A549 (cell line): ENCODE data around the gene AFF3.

Experiments used
- CBX8 ChIP-seq: fragments of 200-600 bp; sonication (generic); IDR thresholded peaks from 2 replicates; pipeline ENCODE4 v1.6.1; 2016
- CHD2 ChIP-seq: fragments of 150-350 bp; IDR thresholded peaks from 2 replicates; pipeline ENCODE4 v1.6.1; 2014; ENCODE audit warnings: low read length; ENCODE audit not compliant: partially characterized antibody
- ESRRA ChIP-seq: fragments of 150-350 bp; IDR thresholded peaks from 2 replicates; pipeline ENCODE4 v1.6.1; 2014; ENCODE audit warnings: mild to moderate bottlenecking, low read length, borderline replicate concordance
- HDAC2 ChIP-seq: fragments of 200-600 bp; sonication (generic); IDR thresholded peaks from 2 replicates; pipeline ENCODE4 v1.6.1; 2016
- JUNB ChIP-seq: fragments of >200 bp; sonication (Bioruptor Twin); formaldehyde crosslinking; IDR thresholded peaks from 2 replicates; pipeline ENCODE4 v1.6.1; 2016
- MAFK ChIP-seq: fragments of 450-650 bp; IDR thresholded peaks from 2 replicates; pipeline ENCODE4 v1.6.1; 2014; ENCODE audit not compliant: partially characterized antibody
- PHF8 ChIP-seq: fragments of 200-600 bp; sonication (generic); IDR thresholded peaks from 2 replicates; pipeline ENCODE4 v1.6.1; 2016; ENCODE audit warnings: low read depth, mild to moderate bottlenecking, antibody characterized with exemption, moderate library complexity, borderline replicate concordance
- POLR2A ChIP-seq: IDR thresholded peaks from 2 replicates; pipeline ENCODE4 v1.6.1; 2012; ENCODE audit warnings: mild to moderate bottlenecking, low read length
- RAD21 ChIP-seq, 2 experiments: fragments of >200 bp in 1 of 2; sonication (Bioruptor Twin) in 1 of 2; formaldehyde crosslinking in 1 of 2; IDR thresholded peaks in 1 of 2; conservative IDR thresholded peaks in 1 of 2; 2 replicates in 1 of 2; 3 replicates in 1 of 2; pipeline ENCODE4 v1.6.1; 2012 to 2018; ENCODE audit warnings: inconsistent platforms in 1 of 2
- RARB ChIP-seq: fragments of 250-450 bp; sonication (Bioruptor Pico); IDR thresholded peaks from 2 replicates; pipeline ENCODE4 v1.8.0; 2021; ENCODE audit warnings: mild to moderate bottlenecking, moderate library complexity
- TF ChIP-seq, protein P1 (sequence below): fragments of >200 bp; sonication (Bioruptor Twin); formaldehyde crosslinking; IDR thresholded peaks from 3 replicates; pipeline ENCODE4 v1.5.1; 2016
- TF ChIP-seq, protein P2 (sequence below): fragments of 200-600 bp; sonication (generic); IDR thresholded peaks from 2 replicates; pipeline ENCODE4 v1.6.1; 2016; ENCODE audit warnings: antibody characterized with exemption, mild to moderate bottlenecking, moderate library complexity
- TF ChIP-seq, protein P3 (sequence below): fragments of >200 bp; sonication (Bioruptor Twin); formaldehyde crosslinking; IDR thresholded peaks from 3 replicates; pipeline ENCODE4 v1.6.1; 2016

DNA sequence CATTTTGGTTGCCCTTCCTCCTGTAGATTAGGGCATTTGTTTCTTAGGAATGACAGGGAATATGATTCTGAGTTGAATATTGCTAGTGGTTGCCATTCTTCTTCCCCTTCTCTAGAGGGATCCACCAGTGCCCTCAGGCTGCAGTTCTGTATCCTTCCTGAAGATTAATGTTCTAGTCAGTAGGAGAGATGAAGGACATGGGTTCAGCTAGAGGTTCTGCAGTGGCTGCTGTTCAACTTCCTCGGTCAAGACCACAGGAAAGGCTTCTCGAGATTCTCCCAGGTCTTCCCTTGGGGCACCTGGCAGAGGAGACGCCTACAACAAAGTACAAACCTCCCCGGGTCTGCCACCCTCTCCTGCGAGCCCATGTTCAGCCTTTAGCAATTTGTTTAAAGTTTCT lies 325.5 kb downstream of the AFF3 start:
- TF ChIP-seq PHF8, result no peak
- TF ChIP-seq, protein P1, sequence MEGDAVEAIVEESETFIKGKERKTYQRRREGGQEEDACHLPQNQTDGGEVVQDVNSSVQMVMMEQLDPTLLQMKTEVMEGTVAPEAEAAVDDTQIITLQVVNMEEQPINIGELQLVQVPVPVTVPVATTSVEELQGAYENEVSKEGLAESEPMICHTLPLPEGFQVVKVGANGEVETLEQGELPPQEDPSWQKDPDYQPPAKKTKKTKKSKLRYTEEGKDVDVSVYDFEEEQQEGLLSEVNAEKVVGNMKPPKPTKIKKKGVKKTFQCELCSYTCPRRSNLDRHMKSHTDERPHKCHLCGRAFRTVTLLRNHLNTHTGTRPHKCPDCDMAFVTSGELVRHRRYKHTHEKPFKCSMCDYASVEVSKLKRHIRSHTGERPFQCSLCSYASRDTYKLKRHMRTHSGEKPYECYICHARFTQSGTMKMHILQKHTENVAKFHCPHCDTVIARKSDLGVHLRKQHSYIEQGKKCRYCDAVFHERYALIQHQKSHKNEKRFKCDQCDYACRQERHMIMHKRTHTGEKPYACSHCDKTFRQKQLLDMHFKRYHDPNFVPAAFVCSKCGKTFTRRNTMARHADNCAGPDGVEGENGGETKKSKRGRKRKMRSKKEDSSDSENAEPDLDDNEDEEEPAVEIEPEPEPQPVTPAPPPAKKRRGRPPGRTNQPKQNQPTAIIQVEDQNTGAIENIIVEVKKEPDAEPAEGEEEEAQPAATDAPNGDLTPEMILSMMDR, result no peak
- TF ChIP-seq JUNB, result no peak
- TF ChIP-seq HDAC2, result no peak
- TF ChIP-seq RARB, result no peak
- no peak for TF ChIP-seq POLR2A
- TF ChIP-seq, protein P2, sequence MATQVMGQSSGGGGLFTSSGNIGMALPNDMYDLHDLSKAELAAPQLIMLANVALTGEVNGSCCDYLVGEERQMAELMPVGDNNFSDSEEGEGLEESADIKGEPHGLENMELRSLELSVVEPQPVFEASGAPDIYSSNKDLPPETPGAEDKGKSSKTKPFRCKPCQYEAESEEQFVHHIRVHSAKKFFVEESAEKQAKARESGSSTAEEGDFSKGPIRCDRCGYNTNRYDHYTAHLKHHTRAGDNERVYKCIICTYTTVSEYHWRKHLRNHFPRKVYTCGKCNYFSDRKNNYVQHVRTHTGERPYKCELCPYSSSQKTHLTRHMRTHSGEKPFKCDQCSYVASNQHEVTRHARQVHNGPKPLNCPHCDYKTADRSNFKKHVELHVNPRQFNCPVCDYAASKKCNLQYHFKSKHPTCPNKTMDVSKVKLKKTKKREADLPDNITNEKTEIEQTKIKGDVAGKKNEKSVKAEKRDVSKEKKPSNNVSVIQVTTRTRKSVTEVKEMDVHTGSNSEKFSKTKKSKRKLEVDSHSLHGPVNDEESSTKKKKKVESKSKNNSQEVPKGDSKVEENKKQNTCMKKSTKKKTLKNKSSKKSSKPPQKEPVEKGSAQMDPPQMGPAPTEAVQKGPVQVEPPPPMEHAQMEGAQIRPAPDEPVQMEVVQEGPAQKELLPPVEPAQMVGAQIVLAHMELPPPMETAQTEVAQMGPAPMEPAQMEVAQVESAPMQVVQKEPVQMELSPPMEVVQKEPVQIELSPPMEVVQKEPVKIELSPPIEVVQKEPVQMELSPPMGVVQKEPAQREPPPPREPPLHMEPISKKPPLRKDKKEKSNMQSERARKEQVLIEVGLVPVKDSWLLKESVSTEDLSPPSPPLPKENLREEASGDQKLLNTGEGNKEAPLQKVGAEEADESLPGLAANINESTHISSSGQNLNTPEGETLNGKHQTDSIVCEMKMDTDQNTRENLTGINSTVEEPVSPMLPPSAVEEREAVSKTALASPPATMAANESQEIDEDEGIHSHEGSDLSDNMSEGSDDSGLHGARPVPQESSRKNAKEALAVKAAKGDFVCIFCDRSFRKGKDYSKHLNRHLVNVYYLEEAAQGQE, result no peak
- no peak for TF ChIP-seq ESRRA
- TF ChIP-seq RAD21 (conservative IDR thresholded peaks at IDR 0.05 in 1 of 2, IDR thresholded peaks at IDR 0.05 in 1 of 2), result no peak
- no peak for TF ChIP-seq CHD2
- TF ChIP-seq MAFK, result no peak
- TF ChIP-seq, protein P3, sequence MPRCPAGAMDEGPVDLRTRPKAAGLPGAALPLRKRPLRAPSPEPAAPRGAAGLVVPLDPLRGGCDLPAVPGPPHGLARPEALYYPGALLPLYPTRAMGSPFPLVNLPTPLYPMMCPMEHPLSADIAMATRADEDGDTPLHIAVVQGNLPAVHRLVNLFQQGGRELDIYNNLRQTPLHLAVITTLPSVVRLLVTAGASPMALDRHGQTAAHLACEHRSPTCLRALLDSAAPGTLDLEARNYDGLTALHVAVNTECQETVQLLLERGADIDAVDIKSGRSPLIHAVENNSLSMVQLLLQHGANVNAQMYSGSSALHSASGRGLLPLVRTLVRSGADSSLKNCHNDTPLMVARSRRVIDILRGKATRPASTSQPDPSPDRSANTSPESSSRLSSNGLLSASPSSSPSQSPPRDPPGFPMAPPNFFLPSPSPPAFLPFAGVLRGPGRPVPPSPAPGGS, result no peak
- TF ChIP-seq CBX8, result no peak
